HG03520 (cell line): ENCODE data around the gene JDP2.
"Not testable (repeated sequence)": the region's sequence is repeated elsewhere in the genome, so short reads cannot be mapped to it uniquely, and the experiment has no call there.

Source experiments
- ATAC-seq: cut with Tn5 transposase; IDR thresholded peaks from one replicate; pipeline ENCODE4 v1.9.1; 2021; ENCODE audit warnings: mild to moderate bottlenecking, moderate library complexity; ENCODE audit not compliant: unreplicated experiment

JDP2 gene

GRCh38 chr14:75427482-75428229, at the start of gene JDP2:
Gene JDP2, plus strand, starts transcription at chr14:75428022. Its CDS starts 9,899 bp downstream, at chr14:75437921.
- ATAC-seq = no peak

- ATAC-seq = no peak
These were observed 48.4 kb upstream of the JDP2 start for GRCh38 chr14:75379246-75379929.

GRCh38 chr14:75379930-75380270, 47.9 kb upstream of the JDP2 start:
- ATAC-seq = no peak

- no peak for ATAC-seq
These were observed 47.2 kb upstream of the JDP2 start for GRCh38 chr14:75380656-75381055.

GRCh38 chr14:75381642-75382041, 46.2 kb upstream of the JDP2 start:
- ATAC-seq = no peak

- ATAC-seq = not testable (repeated sequence)
These were observed 44.6 kb upstream of the JDP2 start for GRCh38 chr14:75383219-75383618.

GRCh38 chr14:75383721-75384120, 44.1 kb upstream of the JDP2 start:
- no peak for ATAC-seq

GRCh38 chr14:75389679-75390078, 38.1 kb upstream of the JDP2 start:
- ATAC-seq = no peak

GRCh38 chr14:75390183-75390582, 37.6 kb upstream of the JDP2 start:
- ATAC-seq = no peak

GRCh38 chr14:75391953-75392352, 35.9 kb upstream of the JDP2 start:
- ATAC-seq = no peak

GRCh38 chr14:75392686-75393641, 34.9 kb upstream of the JDP2 start:
- ATAC-seq = no peak

GRCh38 chr14:75393794-75394193, 34.0 kb upstream of the JDP2 start:
- ATAC-seq = no peak

- no peak for ATAC-seq
These were observed 32.0 kb upstream of the JDP2 start for GRCh38 chr14:75395862-75396261.

- no peak for ATAC-seq
These were observed 28.5 kb upstream of the JDP2 start for GRCh38 chr14:75399321-75399720.

GRCh38 chr14:75399843-75400775, 27.7 kb upstream of the JDP2 start:
- ATAC-seq = no peak

GRCh38 chr14:75401361-75401760, 26.5 kb upstream of the JDP2 start:
- ATAC-seq = no peak

GRCh38 chr14:75402867-75403413, 24.9 kb upstream of the JDP2 start:
- ATAC-seq = no peak

GRCh38 chr14:75404847-75405246, 23.0 kb upstream of the JDP2 start:
- no peak for ATAC-seq

- no peak for ATAC-seq
These were observed 21.7 kb upstream of the JDP2 start for GRCh38 chr14:75406102-75406501.

GRCh38 chr14:75406856-75407255, 21.0 kb upstream of the JDP2 start:
- ATAC-seq = no peak
